SU-DHL-6 (cell line): ENCODE data around the gene C1QL4.

Experiments
- CTCF ChIP-seq: fragments of 200-600 bp; sonication (generic); IDR thresholded peaks from one replicate; pipeline ENCODE4 v1.5.1; 2017; ENCODE audit warnings: antibody characterized with exemption, mild to moderate bottlenecking, low read length, moderate library complexity; ENCODE audit not compliant: insufficient read depth, poor library complexity, severe bottlenecking
- EZH2phosphoT487 ChIP-seq: fragments of 200-600 bp; sonication (generic), shearing (Covaris generic); conservative IDR thresholded peaks from 2 replicates; pipeline ENCODE4 v1.6.1; 2018; ENCODE audit warnings: mild to moderate bottlenecking, antibody characterized with exemption, low read length, moderate library complexity, mixed read lengths

DNA sequence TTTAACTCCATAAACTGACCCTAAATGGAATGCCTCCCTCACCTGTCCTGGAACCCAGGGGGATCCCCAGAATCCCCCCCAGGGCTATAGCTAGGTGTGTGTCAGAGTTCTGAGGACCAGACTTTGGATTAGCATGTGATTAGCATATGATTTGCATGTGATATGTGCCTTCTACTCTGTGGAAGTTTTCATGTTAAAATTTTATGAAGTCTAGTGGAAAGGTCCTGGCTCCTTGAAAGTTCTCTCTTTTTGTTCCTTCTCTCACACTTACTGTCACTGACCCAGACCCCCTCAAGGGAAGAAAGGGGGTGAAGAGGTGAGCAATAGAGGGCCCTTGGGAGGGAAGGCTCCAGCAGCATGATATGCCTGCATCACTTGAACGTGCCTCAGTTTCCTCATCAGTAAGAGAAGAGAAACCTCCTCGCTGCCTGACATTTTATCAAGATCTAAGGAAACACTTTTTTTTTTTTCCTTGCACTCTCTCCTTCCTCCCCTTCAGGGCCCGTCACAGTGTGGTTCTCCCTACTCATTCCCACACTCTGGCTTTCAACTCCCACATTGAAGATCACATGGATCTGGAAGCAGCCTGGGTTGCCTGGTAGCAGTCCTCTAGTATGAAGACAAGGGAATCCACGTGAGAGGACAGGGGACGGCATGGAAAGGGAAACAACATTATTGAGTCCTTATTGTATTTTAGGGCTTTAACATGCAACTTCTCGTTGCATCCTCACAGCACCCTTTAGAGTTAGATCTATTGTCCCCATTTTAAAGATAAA lies 3.3 kb upstream of the C1QL4 start:
- no peak for TF ChIP-seq CTCF
- TF ChIP-seq EZH2phosphoT487: no peak
